Measurements from ENCODE around the gene MTCH2.

Gene MTCH2

DNA sequence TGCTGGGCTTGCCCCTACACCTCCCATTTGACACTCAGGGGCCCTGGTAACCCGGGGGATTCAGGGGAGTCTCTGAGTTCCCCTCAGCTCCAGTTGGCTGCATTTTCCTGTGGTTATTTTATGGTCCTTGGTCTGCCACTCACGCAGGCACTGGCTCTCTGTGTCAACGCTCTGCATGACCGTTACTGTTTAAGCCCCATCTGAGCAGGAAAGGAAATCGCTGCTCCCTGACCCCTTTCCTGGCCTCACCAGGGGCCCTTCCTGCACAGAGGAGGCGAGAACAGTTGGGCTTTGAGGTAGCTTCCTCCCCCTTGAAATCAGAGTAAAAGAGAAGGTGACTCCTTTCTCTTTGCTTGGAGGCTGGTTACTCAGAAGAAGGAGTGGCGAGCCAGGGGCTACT lies 50.6 kb downstream of the MTCH2 start:
- H3K79me2 ChIP-seq (ENCODE audit: low read length): no peaks in the 10 kb centered on the region
- H3K36me3 ChIP-seq (replicated peaks; ENCODE audit: low read depth, low read length): no peaks in the 10 kb centered on the region
- H3K27ac ChIP-seq (ENCODE audit: low read length): no peak overlapping the region
- H3K27me3 ChIP-seq (ENCODE audit: low read depth, low read length): no peaks in the 10 kb centered on the region
- no peak overlapping the region for H3K4me2 ChIP-seq (ENCODE audit: low read length)
- TF ChIP-seq EZH2phosphoT487 (IDR thresholded peaks at IDR 0.05; ENCODE audit: low read depth): no peak
- TF ChIP-seq, protein P1, sequence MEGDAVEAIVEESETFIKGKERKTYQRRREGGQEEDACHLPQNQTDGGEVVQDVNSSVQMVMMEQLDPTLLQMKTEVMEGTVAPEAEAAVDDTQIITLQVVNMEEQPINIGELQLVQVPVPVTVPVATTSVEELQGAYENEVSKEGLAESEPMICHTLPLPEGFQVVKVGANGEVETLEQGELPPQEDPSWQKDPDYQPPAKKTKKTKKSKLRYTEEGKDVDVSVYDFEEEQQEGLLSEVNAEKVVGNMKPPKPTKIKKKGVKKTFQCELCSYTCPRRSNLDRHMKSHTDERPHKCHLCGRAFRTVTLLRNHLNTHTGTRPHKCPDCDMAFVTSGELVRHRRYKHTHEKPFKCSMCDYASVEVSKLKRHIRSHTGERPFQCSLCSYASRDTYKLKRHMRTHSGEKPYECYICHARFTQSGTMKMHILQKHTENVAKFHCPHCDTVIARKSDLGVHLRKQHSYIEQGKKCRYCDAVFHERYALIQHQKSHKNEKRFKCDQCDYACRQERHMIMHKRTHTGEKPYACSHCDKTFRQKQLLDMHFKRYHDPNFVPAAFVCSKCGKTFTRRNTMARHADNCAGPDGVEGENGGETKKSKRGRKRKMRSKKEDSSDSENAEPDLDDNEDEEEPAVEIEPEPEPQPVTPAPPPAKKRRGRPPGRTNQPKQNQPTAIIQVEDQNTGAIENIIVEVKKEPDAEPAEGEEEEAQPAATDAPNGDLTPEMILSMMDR (IDR thresholded peaks at IDR 0.05; ENCODE audit: low read depth, low read length): no peak
- H3K4me3 ChIP-seq (ENCODE audit: low read length): no peak overlapping the region
- H3K9ac ChIP-seq (ENCODE audit: low read length): no peak overlapping the region
- H3K9me3 ChIP-seq (ENCODE audit: insufficient read depth, low read length): no peaks in the 10 kb centered on the region
- H2AFZ ChIP-seq (ENCODE audit: low read depth, low read length): no peak overlapping the region
- no peaks in the 10 kb centered on the region for H4K20me1 ChIP-seq (ENCODE audit: insufficient read depth, low read length)
- no peaks in the 10 kb centered on the region for H3K4me1 ChIP-seq (ENCODE audit: low read length)

DNA sequence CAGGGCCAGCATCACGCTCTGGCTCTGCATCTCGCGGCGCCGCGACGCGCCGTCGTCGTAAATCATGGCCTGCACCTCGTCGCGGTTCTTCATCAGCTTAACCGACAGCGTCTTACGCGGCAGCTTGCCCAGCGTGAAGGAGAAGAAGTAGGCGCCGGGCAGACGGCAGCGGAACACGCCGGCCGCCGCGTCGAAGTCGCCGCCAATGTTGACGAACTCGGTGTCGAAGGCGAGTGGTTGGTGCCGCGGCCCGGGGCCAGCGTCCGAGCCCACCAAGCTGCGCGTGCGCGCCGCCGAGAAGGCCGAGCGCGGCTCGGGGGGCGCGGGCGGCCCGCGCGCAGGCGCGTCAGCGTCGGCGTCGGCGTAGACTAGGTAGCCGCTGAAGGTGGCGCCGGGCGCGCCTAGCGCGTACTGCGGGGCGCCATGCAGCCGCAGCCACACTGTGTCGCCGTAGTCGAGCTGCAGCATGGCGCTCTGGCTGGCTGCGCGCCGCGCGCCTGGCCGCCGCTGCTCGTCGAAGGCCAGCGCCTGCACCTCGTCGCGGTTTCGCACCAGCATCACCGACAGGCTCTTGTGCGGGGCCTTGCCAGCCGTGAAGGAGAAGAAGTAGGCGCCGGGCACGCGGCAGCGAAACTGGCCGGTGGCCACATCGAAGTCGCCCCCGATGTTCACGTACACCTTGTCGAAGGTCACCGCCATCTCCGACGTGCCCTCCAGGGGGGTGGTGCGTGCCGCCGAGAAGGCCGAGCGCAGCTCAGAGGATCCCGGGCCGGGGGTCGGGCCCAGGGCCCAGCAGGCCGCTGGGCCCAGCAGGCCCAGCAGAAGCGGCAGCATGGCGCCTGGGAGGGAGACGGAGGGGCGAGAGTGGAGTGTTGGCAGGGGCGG lies 52.1 kb downstream of the MTCH2 start:
- Histone ChIP-seq H3K4me2 (ENCODE audit: low read length) (no peak overlapping the region), H3K79me2 (ENCODE audit: low read length) (no peaks in the 10 kb centered on the region), H3K9me3 (ENCODE audit: insufficient read depth, low read length) (no peaks in the 10 kb centered on the region), H3K4me3 (ENCODE audit: low read length) (no peak overlapping the region), H3K4me1 (ENCODE audit: low read length) (no peaks in the 10 kb centered on the region), H4K20me1 (ENCODE audit: insufficient read depth, low read length) (no peaks in the 10 kb centered on the region), H2AFZ (ENCODE audit: low read depth, low read length) (no peak overlapping the region), H3K27ac (ENCODE audit: low read length) (no peak overlapping the region), H3K36me3 (replicated peaks; ENCODE audit: low read depth, low read length) (peaks cover under 1% of the 10 kb centered on the region), H3K27me3 (ENCODE audit: low read depth, low read length) (no peaks in the 10 kb centered on the region), H3K9ac (ENCODE audit: low read length) (no peak overlapping the region)
- no peak for TF ChIP-seq EZH2phosphoT487 (IDR thresholded peaks at IDR 0.05; ENCODE audit: low read depth)
- TF ChIP-seq, protein P1 (IDR thresholded peaks at IDR 0.05; ENCODE audit: low read depth, low read length): no peak

DNA sequence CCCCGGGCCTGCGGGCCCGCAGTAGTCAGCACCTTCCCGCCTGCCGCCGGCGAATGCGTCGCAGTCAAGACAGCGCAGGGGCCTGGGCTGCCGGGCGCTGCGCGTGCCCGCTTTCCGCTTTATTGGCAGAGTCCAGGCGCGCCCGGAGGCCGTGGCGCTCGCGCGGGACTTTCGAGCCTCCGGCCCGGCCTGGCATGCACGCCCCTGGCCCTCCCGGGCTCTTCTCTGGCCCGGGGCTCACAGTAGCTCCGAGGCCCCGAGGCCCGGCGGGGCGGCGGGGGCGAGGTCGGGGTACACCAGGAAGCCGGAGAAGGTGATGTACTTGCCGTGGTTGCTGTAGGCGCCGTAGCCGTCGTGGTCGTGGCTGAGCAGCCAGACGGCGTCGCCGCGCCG lies 52.8 kb downstream of the MTCH2 start:
- H3K27ac ChIP-seq (ENCODE audit: low read length): no peak overlapping the region
- H3K4me2 ChIP-seq (ENCODE audit: low read length): no peak overlapping the region
- no peaks in the 10 kb centered on the region for H3K4me1 ChIP-seq (ENCODE audit: low read length)
- H3K4me3 ChIP-seq (ENCODE audit: low read length): no peak overlapping the region
- no peaks in the 10 kb centered on the region for H3K27me3 ChIP-seq (ENCODE audit: low read depth, low read length)
- H2AFZ ChIP-seq (ENCODE audit: low read depth, low read length): no peak overlapping the region
- TF ChIP-seq, protein P1 (IDR thresholded peaks at IDR 0.05; ENCODE audit: low read depth, low read length): no peak
- H3K79me2 ChIP-seq (ENCODE audit: low read length): no peaks in the 10 kb centered on the region
- H3K36me3 ChIP-seq (replicated peaks; ENCODE audit: low read depth, low read length): peaks cover 3% of the 10 kb centered on the region
- H4K20me1 ChIP-seq (ENCODE audit: insufficient read depth, low read length): no peaks in the 10 kb centered on the region
- H3K9ac ChIP-seq (ENCODE audit: low read length): no peak overlapping the region
- H3K9me3 ChIP-seq (ENCODE audit: insufficient read depth, low read length): no peaks in the 10 kb centered on the region

DNA sequence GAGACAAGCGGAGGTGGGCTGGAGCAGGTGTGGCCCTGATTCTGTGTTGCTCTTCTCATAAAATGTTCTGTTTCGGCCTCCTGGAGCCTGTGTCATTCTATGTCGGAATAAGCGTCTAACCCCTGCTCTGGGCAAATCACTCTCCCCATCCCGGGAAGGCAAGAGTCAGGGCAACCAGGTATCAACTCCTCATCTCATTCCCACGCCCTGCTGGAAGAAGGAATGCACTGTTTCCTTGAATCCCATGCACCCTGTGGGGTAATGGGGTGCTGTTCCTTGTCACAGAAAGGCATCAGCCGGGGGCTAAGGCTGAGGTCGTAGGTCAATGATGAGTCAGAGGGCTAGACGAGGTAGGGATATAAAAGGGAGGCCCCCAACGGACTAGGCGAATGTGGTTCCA lies 53.2 kb downstream of the MTCH2 start:
- Histone ChIP-seq H3K4me3 (ENCODE audit: low read length) (no peak overlapping the region), H3K27me3 (ENCODE audit: low read depth, low read length) (no peaks in the 10 kb centered on the region), H3K9me3 (ENCODE audit: insufficient read depth, low read length) (no peaks in the 10 kb centered on the region), H3K79me2 (ENCODE audit: low read length) (no peaks in the 10 kb centered on the region), H3K4me2 (ENCODE audit: low read length) (no peak overlapping the region), H2AFZ (ENCODE audit: low read depth, low read length) (no peak overlapping the region), H3K27ac (ENCODE audit: low read length) (no peak overlapping the region), H3K36me3 (replicated peaks; ENCODE audit: low read depth, low read length) (peaks cover 6% of the 10 kb centered on the region), H3K4me1 (ENCODE audit: low read length) (no peaks in the 10 kb centered on the region), H3K9ac (ENCODE audit: low read length) (no peak overlapping the region), H4K20me1 (ENCODE audit: insufficient read depth, low read length) (no peaks in the 10 kb centered on the region)
- TF ChIP-seq, protein P1 (IDR thresholded peaks at IDR 0.05; ENCODE audit: low read depth, low read length): no peak
- no peak for TF ChIP-seq EZH2phosphoT487 (IDR thresholded peaks at IDR 0.05; ENCODE audit: low read depth)

Data from OCI-LY3 (cell line).